HG03565 (cell line): Measurements from ENCODE around the gene RSBN1.
"Not testable (repeated sequence)": the region's sequence is repeated elsewhere in the genome, so short reads cannot be mapped to it uniquely, and the experiment has no call there.

Source experiments
- ATAC-seq: cut with Tn5 transposase; IDR thresholded peaks from one replicate; pipeline ENCODE4 v1.9.1; 2021; ENCODE audit warnings: mild to moderate bottlenecking, moderate library complexity; ENCODE audit not compliant: unreplicated experiment

RSBN1 gene

GRCh38 chr1:113749402-113749801 lies 62.9 kb downstream of the RSBN1 start:
- no peak for ATAC-seq

DNA sequence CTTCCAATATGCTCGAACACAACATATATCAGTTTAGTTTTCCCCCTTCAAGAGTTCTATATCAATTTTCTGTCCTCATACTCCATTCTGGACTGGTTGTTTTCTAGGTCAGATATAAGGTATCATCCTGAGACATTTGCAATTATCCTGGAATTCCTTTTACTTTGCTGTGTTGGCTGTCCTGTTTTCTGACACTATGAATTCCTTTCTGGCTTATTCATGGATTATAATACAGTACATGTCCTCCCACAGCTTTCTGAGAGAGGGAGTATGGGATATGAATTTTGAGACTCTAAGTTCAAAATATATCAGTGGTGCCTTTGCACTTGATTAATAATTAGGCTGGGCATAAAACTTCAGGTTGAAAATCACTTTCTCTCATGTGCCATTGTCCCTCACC lies 64.9 kb downstream of the RSBN1 start:
- no peak for ATAC-seq

- ATAC-seq, result no peak
Measured at GRCh38 chr1:113745425-113745824, 66.9 kb downstream of the RSBN1 start.

GRCh38 chr1:113744114-113744513 lies 68.2 kb downstream of the RSBN1 start:
- no peak for ATAC-seq

- peak; percentile 40 for ATAC-seq
Measured at GRCh38 chr1:113742515-113742914, 69.8 kb downstream of the RSBN1 start.

- ATAC-seq, result no peak
Measured at GRCh38 chr1:113734357-113735055, 77.8 kb downstream of the RSBN1 start.

DNA sequence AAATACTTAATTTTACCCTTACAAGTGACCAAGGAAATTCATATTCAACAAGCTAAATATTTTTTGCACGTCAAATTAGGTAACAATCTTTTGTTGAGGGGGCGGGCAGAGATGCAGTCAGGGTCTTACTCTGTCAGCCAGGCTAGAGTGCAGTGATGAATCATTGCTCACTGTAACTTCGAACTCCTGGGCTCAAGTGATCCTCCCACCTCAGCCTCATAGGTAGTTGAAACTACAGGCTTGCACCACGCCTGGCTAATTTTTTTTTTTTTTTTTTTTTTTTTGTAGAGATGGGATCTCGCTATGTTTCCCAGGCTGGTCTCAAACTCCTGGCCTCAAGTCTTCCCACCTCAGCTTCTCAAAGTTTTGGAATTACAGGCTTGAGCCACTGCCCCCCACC lies 79.5 kb downstream of the RSBN1 start:
- ATAC-seq, result no peak

GRCh38 chr1:113721010-113721409 lies 91.3 kb downstream of the RSBN1 start:
- no peak for ATAC-seq

GRCh38 chr1:113718621-113719020 lies 93.7 kb downstream of the RSBN1 start:
- not testable (repeated sequence) for ATAC-seq

- ATAC-seq, result not testable (repeated sequence)
Measured at GRCh38 chr1:113717506-113717905, 94.8 kb downstream of the RSBN1 start.

- ATAC-seq, result no peak
Measured at GRCh38 chr1:113714606-113715269, 97.5 kb downstream of the RSBN1 start.
